ENCODE measurements around the gene RBMS3. TPM values are rescaled to one million over a fixed set of nuclear protein-coding genes. Genes with fewer than 3 reads are reported as not detected.
"Not testable (repeated sequence)": the region's sequence is repeated elsewhere in the genome, so short reads cannot be mapped to it uniquely, and the experiment has no call there.

RBMS3 gene
- total RNA-seq, 1 experiment from 2014 or later: not detected

- no peak for DNase-seq (ENCODE audit: low spot score)
These were observed 104.4 kb downstream of the RBMS3 start for GRCh38 chr3:29385046-29385830.

DNA sequence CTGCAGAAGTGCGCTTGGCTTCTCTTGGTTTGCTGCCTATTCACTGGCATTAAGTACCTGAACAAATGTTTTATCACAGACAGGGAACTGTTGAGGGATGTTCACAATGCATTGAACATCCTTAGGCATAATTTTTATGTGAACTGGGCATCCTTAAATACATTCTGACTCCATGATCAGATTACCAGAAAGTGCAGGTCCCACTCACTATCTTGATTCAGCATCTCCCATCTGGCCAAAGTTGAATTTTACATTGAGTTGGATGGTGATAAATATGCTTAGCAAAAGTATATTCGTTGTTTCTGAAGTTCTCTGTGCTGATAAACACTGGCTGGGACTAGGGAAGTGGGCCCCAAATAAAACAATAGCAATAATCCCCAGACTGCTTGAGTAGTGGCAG lies 108.5 kb downstream of the RBMS3 start:
- no peak for DNase-seq (ENCODE audit: low spot score)

GRCh38 chr3:29392625-29393388 lies 111.9 kb downstream of the RBMS3 start:
- no peak for DNase-seq (ENCODE audit: low spot score)

DNA sequence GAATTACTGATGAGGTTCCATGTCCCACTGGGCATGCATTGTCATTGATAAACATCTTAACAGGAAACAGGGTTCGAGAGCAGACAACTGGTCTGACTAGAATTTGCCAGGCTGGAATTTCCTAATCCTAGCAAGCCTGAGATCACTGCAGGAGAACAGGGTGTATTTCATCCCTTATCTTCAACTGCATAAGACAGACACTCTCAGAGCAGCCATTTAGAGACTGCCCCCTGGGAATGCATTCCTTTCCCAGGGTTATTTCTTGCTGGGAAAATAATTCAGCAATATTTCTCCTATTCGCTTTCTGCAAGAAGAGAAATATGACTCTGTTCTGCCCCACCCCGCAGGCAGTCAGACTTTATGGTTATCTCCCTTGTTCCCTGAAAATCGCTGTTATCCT lies 113.1 kb downstream of the RBMS3 start:
- DNase-seq (ENCODE audit: low spot score): not testable (repeated sequence)

- DNase-seq (ENCODE audit: low spot score): no peak
These were observed 116.5 kb downstream of the RBMS3 start for GRCh38 chr3:29397406-29397805.

DNA sequence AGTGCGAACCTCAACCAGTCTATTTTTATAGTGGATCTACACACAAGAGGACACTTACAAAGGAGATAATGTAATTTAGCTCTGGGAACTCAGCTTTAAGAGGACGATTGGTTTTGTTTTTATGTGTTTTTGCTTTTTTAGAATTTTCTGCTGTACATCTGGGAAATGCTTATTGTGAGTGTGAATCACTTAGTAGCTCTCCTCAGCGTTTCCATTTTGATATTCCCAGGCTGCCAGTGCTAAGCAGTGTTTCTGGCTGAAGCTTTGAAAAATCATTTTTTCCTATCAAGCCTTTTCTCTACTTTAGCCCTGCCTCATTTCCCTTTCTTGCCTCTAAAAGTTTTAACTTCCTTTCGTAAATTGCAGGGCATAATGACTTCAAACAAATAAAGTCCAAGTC lies 117.9 kb downstream of the RBMS3 start:
- no peak for DNase-seq (ENCODE audit: low spot score)

DNA sequence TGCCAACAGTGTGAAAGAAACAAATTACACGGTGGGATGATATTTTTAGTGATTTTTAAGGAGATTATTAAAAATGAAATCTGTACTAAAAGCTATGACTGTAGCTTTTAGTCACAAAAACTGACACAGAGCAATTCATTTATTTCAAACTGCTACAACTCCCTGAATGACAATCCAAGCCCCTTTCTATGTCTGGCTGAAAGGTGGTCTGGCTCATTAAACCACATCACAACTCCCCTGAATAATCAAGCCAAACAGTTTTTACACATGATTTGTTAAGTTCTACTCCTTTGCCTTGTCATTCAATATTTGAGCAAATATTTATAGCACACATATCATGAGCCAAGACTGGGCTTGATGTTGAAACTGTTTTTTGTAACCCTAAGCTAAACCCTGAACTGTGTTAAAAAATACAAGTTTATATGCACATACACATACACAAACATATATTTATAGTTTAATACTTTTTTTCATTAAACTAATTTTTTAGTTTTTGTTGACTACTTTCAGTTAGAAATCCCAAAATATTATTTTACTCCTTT lies 125.5 kb downstream of the RBMS3 start:
- no peak for DNase-seq (ENCODE audit: low spot score)

GRCh38 chr3:29408676-29409075 lies 127.8 kb downstream of the RBMS3 start:
- no peak for DNase-seq (ENCODE audit: low spot score)

DNA sequence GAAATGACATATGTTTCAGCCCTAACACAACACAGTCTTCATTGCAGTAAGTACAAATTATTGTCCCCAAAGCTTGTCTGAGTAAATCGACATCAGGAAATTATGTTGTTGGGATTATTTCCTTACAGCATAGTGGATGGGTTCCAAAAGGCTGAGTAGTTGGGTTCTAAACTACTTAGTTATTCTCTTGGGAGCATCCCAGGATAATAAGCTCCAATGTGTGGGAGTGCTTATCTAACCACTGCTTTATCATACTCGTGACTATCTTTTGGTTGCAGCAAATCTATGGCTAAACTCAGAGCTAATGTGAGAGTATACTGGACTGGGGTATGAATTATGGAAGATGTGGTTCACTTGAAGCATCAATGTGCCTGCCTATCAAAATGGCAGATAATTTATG lies 128.5 kb downstream of the RBMS3 start:
- DNase-seq (ENCODE audit: low spot score): no peak

DNA sequence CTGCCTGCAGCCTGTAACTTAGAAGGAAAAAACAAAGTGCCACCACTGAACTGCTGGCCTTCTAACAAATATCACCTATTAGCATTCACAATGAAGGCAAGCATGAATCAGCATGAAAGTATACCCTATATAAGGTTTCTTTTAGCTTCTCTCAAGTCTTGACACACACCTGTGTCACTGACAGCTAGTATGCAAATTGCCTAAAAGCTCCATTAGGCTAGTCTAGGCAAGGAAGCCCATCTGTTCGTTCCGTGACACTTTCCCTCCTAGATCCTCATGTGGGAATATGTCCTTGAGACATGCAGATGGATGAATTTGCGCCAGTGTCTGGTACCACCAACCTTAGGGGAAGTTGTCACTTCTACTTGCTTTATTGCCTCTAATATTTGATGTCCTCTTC lies 129.3 kb downstream of the RBMS3 start:
- DNase-seq (ENCODE audit: low spot score): no peak

DNA sequence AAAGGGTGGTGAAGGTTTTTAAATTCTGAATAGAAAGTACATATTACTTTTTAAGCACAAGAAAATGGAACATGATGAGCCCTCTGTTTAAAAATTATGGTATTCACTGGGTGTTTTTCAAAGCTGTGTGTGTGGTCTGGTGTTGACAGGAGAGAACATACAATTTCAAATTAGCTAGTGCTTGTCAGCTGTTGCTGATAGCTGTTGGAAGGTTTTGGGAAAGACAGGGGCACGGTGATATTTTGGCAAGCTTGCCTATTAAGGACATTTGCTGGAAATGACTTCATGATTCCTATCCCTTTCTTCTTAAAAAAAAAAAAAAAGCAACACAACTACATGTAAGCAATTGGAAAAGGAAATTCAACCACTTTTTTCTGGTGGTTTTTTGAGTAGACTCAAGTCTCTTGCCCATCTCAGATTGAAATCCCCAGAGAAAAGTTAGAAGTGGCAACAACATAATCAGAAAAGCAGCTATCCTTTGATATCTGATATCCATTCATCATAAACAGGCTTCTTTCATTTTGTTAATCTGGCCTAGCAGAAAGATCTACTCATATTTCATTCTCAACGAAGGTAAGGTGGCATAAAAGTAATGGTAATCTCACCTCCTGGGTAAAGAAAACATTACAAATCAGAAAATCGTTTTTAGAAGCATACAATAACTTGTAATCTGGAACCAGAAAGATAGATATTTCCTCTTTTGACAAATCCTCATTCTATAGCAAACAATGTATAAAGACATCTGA lies 130.0 kb downstream of the RBMS3 start:
- no peak for DNase-seq (ENCODE audit: low spot score)

GRCh38 chr3:29412110-29412509 lies 131.2 kb downstream of the RBMS3 start:
- DNase-seq (ENCODE audit: low spot score): no peak

GRCh38 chr3:29414468-29415224 lies 133.8 kb downstream of the RBMS3 start:
- no peak for DNase-seq (ENCODE audit: low spot score)

- no peak for DNase-seq (ENCODE audit: low spot score)
These were observed 134.8 kb downstream of the RBMS3 start for GRCh38 chr3:29415482-29416223.

DNA sequence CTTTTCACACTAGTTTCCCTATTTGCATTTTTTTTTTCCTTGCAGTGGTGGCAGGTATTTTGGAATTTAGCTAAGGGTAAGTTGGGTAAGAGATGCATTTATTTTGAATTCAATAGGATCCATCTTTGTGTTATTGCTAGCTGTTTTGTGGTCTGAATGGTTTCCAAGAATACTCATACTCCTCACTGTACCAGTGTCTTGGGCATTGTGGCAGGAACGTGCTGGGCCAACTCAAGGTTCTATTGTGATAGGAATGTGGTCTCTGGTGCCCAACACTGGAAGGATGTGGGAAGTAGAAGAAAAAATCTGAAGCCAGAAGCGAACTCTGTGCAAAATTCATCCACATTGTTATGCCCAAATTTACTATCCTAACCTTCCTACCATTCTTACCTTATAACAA lies 135.6 kb downstream of the RBMS3 start:
- DNase-seq (ENCODE audit: low spot score): no peak

DNA sequence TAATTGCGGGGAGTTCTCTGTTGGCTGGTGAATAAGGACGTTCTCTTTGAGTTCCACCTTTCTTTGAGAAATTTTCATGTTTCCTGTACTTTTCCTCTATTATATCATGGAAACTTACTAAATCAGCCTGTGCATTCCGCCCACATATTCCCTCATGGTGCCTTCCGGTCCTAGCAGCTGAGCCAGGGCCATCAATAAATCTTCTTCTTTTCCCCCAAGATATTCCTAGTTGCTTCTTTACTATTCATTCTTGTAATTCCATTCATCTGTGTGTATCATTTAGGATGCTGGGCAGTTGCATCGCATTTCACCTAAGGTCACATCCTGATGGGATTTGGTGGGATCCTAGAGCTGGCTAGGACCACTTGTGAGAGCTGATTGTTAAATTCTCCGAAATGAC lies 139.2 kb downstream of the RBMS3 start:
- DNase-seq (ENCODE audit: low spot score): no peak

DNA sequence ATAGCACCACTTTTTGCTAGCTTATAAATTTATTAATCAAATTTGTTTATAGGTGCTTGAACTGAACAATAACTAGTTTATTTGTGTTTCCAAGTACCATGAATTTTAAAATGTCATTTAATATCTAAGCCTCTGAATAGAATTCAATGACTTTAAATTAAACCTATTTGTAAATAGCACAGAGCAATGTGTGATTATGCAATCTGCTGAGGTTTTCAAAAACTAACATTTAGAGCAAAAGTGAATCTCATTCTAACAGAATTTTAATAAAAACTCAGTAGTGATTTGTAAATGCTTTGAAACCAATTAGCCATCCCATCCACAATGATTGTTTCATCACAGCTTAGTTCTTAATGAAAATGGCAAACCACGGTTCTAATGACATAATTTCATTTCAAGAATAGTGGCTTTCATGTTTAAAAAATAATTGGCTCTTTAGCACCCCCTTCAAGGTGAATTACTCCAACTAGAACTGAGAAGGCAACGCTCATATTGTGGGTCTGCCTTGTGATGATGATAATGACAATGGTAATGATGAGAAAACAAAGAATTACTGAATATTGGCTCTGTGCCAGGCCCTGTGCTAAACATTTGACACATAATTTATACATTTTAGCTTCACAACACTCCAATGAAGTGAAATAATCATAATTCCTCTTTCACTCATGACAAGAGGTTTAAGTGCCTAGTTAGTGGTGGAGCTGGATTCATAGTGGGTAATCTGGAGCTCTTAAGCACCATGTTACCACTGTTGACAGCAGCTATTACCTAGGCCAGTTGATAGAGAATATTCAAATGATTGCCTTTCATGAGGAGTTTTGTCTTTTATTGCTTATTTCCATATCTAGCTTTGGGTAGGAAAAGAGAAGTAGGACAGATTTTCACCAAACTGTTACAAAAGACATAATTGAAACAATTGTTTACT lies 145.7 kb downstream of the RBMS3 start:
- DNase-seq (ENCODE audit: low spot score): no peak

DNA sequence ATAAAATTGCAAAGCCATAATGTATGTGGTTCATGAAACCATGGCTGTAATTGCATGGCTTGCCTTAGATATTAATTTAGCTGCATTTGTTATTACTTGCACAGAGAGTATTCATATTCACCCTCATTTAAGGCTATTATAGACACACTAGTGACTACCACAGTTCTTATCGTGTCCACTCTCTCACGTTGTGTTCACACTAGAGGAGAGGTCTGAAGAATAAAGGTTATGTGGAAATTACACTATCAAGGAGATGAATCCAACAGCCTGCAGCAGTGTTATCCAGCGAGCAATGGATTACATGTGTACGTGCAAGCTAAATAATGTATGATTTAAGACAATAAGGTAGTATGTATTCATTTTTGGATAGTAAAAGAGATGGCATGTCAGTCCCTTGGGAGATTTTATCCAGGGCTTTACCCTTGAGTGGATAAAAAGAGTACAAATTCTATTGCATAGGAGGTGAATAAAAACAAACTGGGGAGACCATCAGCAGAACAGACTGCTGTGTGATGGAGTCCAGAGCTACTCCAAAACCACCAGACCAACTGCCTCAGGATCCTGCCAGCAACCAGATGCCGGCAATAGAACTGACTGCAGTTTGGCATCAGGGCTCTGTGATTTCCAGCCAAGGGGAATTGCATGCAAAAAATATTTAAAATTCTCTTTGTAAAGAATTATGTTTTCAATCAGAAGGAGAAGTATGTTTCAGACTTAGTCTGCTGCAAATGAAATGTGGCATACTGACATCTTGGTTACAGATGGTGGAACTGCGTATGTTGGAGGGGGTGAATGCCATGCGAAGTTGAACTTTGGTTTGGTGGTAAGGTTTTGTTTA lies 146.6 kb downstream of the RBMS3 start:
- DNase-seq (ENCODE audit: low spot score): no peak
